SW 1271 (cell line): ENCODE data around the gene FRMD3.
"Not testable (repeated sequence)": the region's sequence is repeated elsewhere in the genome, so short reads cannot be mapped to it uniquely, and the experiment has no call there.

Experiments used
- DNase-seq, 2 experiments: peaks; one replicate each; lab custom pipeline; 2025; lab: John Stamatoyannopoulos, UW

Gene FRMD3

DNA sequence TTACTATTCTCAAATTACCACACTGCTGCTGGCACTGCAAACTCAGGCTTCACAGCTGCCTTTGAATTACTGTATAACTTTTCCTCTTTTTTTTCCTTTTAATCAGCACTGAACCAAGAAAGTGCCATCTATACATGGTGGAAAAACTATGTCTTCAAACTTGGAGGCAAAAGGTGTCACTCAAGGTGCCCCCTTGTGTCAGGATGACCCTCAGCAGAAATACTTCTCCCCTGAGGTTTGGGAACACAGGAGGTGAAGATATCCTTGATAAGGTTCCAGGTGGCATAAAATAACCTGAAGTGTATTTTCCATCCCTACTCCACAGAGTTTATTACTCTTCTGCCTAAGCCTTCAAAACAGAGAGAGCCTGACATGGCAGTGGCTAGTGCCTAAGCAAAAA is 14.5 kb downstream of the FRMD3 start:
- no peak for DNase-seq

DNA sequence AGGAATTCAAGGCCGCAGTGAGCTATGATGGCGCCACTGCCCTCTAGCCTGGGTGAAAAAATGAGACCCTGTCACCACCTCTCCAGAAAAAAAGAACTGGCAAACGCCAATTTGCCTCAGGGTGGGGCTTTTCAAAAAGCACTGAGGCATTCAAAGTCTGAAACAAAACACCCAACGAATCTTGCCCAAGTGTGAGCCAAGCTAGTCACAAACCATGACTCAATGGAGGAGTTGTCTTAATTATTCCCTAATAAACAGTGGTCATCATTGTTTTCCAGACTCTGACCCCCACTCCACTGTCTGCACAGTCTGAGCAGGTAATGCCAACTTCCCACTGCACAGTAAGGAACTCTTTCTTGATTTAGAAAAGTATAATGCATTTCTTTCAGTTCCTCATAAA is 16.8 kb downstream of the FRMD3 start:
- DNase-seq, result no peak

DNA sequence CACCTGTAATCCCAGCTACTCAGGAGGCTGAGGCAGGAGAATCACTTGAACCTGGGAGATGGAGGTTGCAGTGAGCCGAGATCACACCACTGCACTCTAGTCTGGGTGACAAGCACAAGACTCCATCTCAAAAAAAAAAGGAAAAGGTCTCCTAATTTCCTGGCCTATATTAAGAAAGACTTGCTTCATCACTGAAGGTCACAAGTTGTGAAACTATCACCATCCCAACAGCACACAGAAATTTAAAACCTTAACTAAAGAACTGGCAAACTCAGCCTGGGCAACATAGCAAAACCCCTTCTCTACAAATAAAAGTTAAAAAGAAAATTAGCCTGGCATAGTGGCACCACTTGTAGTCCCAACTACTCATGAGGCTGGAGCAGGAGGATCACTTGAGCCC is 17.2 kb downstream of the FRMD3 start:
- no peak for DNase-seq

DNA sequence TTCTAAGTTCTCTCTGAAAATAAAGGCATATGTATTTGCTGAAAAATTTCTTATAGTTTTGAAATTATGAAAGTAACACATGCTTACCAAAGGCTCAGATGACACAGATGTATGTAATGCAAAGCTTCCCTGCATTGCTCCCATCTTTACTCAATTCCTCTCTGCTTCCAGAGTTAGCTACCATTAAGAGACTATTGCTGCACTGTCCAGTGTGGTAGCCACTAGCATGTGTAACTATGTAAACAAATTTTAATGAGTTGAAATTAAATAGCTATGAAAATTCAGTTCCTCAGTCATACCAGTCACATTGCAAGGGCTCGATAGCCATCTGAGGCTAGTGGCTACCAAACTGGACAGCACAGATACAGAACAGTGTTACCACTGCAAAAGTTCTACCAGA is 17.9 kb downstream of the FRMD3 start:
- DNase-seq, result no peak

DNA sequence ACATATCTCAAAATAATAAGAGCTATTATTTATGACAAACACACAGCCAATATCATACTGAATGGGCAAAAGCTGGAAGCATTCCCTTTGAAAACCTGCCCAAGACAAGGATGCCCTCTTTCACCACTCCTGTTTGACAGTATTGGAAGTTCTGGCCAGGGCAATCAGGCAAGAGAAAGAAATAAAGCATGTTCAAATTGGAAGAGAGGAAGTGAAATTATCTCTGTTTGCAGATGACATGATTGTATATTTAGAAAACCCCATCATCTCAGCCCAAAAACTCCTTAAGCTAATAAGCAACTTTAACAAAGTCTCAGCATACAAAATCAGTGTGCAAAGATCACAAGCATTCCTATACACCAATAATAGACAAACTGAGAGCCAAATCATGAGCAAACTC is 20.2 kb downstream of the FRMD3 start:
- DNase-seq, result not testable (repeated sequence)

DNA sequence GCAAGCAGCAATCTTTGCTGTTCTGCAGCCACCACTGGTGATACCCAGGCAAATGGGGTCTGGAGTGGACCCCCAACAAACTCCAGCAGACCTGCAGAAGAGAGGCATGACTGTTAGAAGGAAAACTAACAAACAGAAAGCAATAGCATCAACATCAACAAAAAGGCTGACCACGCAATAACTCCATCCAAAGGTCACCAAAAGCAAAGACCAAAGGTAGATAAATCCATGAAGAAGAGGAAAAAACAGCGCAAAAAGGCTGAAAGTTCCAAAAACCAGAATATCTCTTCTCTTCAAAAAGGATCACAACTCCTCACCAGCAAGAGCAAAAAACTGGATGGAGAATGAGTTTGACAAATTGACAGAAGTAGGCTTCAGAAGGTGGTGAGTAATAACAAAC is 23.4 kb downstream of the FRMD3 start:
- DNase-seq, result no peak

DNA sequence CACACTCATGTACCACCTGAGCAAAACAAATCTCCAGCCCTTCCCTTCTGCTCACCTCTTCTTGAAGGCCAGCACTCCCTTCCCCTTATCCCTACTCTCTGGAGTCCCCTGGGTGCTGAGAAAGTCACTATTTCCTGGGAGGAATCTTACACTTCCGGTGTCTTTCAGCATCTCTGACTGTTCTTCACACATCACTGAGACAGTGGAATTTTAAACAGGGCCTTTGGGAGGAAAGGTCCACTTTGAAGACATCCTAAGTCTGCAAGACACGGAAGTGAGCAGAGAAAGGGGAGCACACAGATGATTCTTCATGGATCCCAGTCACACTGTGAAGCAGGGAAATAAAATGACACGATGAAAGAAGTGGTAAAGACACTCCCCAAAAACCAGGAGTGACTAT is 25.6 kb downstream of the FRMD3 start:
- no peak for DNase-seq

DNA sequence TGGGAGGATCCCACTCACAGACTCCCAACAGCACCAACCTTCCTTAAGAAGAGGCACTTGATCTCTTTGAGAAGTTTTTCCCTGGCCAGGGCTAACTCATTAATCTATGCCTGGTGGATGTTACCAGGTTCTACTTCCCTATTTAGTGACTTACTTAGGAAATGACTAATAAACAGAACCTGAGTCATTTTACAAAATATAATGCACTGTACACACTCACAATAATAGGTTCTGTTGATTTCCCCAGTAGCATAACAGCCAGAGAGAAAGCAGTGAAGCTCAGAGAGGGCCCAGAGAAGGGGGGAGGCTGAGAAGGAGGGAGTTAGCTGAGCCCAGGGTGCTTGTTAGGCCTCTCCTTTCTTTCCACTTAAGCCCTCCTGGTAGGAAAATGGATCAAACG is 27.1 kb downstream of the FRMD3 start:
- DNase-seq, result peak in 1 of 2 experiments; percentile 55

DNA sequence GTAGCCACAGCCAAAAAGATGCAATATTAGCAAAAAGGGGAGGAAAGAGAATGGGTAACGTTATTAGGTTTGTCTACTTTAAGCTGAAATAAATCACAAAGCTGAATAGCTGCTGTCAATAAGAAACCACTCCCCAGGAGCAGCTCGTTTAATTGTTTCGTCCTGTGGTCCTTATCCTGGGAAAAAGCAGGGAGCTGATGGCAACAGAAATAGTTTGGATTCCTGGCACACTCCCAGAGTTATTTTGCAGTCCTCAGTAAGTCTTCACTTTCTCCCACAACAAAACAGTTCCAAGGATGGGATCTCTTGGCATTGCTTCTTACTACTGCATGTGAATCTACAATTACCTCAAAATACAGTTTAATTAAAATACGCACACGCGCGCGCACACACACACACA is 28.8 kb downstream of the FRMD3 start:
- no peak for DNase-seq

DNA sequence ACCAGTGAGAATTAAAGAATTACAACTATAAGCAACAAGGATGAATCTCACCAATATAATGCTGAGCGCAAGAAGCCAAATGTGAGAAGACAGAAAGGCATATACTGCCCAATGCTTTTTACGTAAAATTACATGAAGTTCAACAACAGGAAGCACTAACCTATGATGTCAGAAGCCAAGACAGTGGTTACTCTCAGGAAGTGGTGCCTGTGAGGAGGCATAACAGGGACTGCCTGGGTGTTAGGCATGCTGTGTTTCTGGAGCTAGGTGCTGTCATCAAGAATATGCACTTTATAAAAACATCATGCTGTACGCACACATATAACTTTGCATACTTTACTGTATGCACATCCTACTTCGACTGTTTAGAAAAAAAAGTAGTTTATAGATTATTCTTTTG is 30.1 kb downstream of the FRMD3 start:
- no peak for DNase-seq

DNA sequence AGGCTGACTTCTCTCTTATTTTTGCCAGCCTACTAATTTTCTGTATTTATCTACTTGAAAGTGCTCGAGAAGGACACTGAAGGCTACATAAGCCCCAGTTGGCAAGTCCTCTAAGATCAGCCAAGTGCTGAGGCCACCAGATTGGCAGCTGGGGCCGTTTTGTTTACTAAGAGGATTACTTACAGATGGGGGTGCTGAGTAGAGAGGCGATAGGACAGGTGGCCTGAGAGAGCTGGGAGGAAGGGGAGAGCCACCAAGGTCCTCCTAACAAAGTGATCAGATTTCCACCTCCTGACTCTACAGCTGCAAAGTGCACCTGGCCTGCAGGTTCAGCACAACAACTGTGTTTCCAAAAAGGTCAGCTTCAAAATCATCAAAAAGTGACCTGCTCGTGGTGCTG is 32.9 kb downstream of the FRMD3 start:
- no peak for DNase-seq

DNA sequence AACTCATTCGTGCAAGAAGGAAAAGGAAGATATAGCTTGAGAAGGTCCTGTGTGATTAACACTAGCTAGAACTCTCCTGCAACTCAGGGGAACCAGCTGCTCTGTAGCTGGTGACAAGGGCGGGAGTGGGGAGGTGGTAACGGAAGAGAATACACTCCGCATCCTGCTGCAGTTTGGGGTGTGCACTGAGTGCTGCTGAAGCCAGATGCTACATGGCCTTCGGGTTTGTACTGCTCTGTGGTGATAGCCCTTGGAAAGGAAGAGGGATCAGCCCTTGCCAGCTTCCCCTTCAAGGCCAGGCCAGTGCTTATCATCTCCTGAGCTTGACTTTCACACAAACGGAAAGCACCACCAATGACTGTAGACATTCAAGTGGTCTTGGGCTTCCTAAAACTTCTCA is 34.3 kb downstream of the FRMD3 start:
- DNase-seq, result no peak

DNA sequence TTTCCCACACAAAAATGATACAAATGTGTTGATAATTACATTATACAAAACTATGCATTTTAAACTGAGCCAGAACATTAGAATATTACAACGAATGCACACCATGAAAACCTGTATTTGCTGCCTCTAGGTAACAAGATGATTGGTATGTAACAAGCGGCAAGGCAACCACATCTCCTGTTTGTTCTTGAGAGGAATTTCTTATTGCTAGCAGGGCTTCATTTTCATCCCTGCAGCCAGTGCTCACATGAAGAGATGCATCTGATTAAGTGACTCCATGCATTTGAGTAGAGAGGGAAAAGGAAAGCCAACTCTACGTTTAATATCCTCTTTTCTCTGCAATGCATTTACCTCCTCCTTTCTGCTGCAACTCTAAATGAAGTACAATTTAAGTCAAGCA is 36.6 kb downstream of the FRMD3 start:
- no peak for DNase-seq

DNA sequence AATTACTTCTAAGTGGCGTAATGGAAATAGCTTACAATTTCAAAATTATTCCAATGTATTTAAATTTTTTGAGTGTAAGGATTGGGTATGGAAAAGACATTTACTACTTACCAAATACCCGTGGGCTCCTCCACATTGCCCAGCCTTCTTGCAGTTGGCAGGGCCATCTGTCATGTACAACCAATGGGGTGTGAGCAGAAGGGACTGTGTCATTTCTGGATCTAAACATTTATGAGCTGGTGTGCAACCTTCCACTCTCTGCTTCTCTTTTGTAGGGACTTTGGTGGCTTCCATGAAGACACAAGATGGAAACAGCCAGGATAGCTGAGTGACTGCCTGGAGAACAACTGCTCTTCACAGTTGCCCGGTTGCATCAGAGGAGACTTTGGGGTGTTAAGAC is 40.8 kb downstream of the FRMD3 start:
- DNase-seq, result no peak

DNA sequence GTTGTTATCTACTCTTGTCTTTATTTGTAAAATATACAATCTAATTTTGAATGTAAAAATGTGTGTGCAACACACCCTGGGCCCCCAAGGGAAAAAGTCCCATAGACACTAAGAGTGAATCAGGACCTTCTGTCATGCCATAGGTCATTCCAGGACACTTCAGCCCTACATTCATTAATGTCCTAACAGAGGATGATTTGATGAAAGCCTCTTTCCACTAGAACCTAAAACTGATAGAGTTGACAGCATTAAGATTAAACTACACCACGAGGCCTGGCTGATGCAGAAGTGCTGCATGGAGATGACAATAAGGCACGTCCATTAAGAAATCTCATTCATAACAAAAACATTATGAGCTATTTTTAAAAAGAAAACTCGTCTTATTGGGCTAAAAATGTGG is 46.2 kb downstream of the FRMD3 start:
- DNase-seq, result no peak

DNA sequence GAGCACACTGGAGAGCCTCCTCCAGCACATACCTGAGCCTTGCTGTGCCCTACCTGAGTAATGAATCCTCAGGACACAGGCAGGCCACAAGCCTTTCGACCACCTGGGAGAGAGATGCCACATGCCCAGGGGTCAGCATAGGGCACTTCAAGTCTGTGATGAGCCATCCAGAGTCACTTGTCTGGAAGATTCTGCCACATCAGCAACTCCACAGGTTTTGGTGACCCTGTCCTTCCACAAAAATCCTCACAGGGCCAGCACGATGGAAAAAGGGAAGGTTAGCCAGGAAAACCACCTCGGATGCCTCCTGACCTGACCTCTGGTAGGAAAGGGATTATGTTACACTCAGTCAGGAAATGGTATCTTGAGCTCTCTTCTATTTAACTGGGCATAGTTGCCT is 46.8 kb downstream of the FRMD3 start:
- no peak for DNase-seq

DNA sequence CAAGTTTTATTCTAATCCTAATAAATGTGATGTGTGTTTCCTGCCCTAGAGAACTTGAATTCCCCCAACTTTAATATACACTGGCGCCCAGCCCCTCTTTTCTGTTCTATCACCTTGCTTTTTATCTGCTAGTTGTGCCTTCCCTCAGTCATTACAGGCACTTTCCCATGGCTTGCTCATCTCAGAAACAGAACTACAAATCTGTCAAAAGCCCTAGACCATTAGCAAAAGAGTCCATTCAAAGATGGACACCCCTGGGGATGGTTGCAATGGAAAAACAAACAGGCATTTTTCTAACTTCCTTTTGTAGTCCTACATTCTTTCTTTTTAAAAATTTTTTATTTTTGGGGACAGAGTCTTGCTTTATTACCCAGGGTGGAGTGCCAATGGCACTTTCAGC is 48.2 kb downstream of the FRMD3 start:
- DNase-seq, result no peak

DNA sequence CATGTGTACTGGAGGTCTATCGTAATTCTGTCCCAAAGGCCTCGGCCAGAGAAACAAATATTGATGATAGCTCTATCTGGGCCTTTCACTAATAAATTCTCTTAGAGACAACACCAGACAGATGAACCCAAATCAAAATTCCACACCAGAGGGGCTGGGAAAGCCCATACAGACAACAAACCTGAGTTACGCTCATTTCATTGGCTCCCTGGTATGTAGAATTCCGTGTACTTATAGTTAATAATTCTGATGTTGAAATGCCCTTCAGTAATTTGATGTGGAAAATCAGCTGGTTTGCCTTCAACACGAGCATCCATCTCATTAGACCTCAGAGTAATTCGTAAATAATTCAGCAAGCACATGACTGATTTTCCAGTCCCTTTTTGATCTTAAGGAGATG is 53.2 kb downstream of the FRMD3 start:
- DNase-seq, result no peak

DNA sequence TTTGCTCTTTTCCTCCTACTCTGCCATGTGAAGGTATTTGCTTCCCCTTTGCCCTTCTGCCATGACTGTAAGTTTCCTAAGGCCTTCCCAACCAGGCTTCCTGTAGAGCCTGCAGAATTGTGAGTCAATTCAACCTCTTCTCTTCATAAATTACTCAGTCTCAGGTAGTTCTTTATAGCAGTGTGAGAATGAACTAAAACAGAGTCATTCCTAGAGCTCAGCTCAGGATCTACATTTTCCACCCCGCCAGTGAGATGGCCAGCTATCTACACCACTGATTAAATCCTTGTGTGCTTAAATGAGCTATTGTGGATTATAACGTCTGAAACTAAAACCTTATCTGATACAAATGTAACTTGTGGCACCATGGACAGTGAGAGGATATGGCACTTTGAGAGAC is 55.0 kb downstream of the FRMD3 start:
- DNase-seq, result no peak

DNA sequence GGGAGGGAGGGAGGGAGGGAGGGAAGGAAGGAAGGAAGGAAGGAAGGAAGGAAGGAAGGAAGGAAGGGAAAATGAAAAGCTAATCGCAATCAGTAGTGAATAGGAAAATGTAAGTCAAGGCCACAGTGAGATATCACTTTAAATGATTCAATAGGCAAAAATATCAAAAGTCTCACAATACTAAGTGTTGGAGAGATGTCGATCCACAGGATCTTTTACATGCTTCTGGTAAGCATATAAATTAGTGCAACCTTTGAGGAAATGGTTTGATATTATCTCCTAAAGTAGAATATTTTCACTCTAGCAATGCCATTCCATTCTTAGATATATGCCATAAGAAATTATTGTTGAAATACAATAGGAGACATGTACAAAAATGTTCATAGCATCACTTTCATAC is 58.4 kb downstream of the FRMD3 start:
- DNase-seq, result no peak

DNA sequence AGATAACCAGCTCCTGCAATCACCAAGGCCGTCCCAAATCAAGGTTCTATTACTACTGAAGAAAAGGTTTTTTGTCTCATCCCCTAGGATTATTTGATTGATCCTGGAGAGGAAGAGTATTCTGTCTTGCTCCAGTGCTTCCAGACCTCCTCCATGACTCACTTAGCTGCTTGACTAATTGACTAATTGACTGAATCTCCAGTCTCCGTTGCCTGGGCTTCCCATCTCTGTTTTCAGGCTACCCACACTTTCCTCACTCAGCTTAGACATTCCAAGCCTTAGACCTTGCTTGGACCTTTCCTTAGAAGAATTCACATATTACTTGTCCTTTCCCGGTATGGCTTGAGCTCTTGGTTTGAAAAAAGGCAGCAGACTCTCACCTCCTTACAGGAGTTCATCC is 60.6 kb downstream of the FRMD3 start:
- DNase-seq, result no peak

DNA sequence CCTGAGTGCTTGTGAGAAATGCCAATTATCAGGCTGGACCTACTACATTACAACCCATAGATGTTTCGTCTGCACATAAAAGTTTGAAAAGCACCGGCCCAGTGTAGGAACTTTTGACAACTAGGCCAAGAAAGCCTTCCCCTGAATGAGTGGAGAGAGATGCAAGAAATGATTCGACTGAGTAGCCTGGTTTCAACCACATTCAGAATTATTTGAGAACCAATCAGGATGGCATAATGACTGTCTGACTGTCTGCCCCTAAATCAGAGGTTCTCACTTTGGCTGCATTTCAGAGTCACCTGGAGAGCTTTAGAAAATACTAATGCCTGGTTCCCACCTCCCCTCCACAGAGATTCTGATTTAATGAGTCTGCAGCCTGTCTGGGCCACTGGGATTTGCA is 61.1 kb downstream of the FRMD3 start:
- no peak for DNase-seq

DNA sequence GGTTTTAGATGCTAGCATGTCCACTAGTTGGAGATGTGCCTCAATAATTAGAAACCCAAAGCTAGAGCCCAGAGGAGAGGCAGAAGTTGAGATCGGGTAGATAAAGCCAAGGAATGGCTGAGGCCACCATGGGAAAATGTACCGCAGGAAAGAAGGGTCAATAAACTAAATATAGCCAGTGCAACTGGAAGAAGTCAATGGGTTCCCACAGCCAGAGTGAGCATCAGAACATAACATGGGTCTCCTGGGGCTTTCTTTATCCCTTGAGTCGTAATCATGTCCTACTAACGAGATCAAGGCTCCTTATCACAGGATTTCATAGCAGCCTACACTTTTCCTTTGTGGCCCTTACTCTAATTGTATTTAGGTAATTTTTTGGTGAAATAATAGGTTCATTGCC is 61.7 kb downstream of the FRMD3 start:
- no peak for DNase-seq

DNA sequence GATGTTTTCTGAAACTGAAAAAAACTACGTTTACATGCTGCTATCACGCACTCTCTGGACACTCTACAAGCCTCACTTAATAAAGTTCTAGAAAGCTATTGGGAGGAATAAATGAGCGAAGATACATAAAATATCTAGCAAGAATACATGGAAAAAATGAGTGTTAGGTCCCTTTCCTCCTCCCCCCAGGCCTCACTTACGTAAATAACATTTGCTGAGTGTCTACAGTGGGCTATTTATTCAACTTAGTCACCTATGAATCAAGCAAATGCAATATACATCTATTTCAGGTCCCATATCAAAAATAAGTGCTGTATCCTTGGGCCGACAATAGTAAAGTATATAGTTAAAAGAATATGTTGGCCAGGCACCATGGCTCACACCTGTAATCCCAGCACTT is 62.5 kb downstream of the FRMD3 start:
- DNase-seq, result no peak

DNA sequence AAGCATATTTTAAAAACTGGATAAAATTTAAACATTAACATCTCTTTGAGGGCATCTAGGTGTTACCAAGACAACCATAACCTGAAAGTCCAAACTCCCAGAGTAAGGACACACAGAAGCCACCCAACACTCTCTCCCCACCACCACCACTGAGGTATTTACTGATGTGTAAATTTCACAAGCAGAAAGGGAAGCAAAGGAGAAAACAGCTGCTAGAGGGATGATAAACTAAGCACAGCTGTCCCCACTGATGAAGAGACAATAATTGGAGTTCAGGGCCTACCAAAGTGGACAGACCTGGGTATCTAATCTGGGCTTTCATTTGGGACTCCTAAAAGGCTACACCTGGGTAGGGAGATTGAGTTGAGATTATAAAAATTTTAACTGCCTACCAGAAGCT is 63.6 kb downstream of the FRMD3 start:
- DNase-seq, result no peak
